ENCODE results near the gene RAB8B.

Gene RAB8B

GRCh38 chr15:63196842-63197241 lies 7.4 kb downstream of the RAB8B start:
- Histone ChIP-seq H3K27ac (ENCODE audit: low read depth, low read length) (no peak overlapping the region), H4K20me1 (ENCODE audit: low read depth, low read length) (peaks cover 10% of the 10 kb centered on the region; the same call in 1 of the 2 replicates), H3K9ac (ENCODE audit: low read length) (no peak overlapping the region), H3K79me2 (ENCODE audit: insufficient read depth, low read length) (peaks cover 96% of the 10 kb centered on the region), H3K4me3 (ENCODE audit: insufficient read depth, low read length, poor library complexity, severe bottlenecking) (no peak overlapping the region), H3K27me3 (ENCODE audit: low read length) (no peaks in the 10 kb centered on the region), H3K9me2 (replicated peaks; ENCODE audit: insufficient read depth, low read length) (no peaks in the 10 kb centered on the region), H3K9me3 (ENCODE audit: insufficient read depth, low read length) (no peaks in the 10 kb centered on the region), H2AFZ (ENCODE audit: low read depth, low read length, severe bottlenecking) (no peak overlapping the region), H3F3A (ENCODE audit: insufficient read depth) (peaks cover 12% of the 10 kb centered on the region), H3K36me3 (ENCODE audit: low read length) (peaks cover 6% of the 10 kb centered on the region; the same call in 1 of the 2 replicates), H3K4me2 (ENCODE audit: low read depth, low read length, poor library complexity, severe bottlenecking) (no peak overlapping the region)
- no peak for TF ChIP-seq EZH2phosphoT487 (conservative IDR thresholded peaks at IDR 0.05; ENCODE audit: low read length)
- TF ChIP-seq CTCF (IDR thresholded peaks at IDR 0.05; ENCODE audit: insufficient read depth, low read length, poor library complexity, severe bottlenecking), result no peak

- no peak overlapping the region for H3K4me2 ChIP-seq (ENCODE audit: low read depth, low read length, poor library complexity, severe bottlenecking)
- no peak overlapping the region for H3K9ac ChIP-seq (ENCODE audit: low read length)
- TF ChIP-seq EZH2phosphoT487 (conservative IDR thresholded peaks at IDR 0.05; ENCODE audit: low read length) (no peak), CTCF (IDR thresholded peaks at IDR 0.05; ENCODE audit: insufficient read depth, low read length, poor library complexity, severe bottlenecking) (no peak)
- no peak overlapping the region for H3K27ac ChIP-seq (ENCODE audit: low read depth, low read length)
- H3K9me3 ChIP-seq (ENCODE audit: insufficient read depth, low read length), result no peaks in the 10 kb centered on the region
- H3K4me3 ChIP-seq (ENCODE audit: insufficient read depth, low read length, poor library complexity, severe bottlenecking), result no peak overlapping the region
- peaks cover 4% of the 10 kb centered on the region for H3F3A ChIP-seq (ENCODE audit: insufficient read depth)
- peaks cover 10% of the 10 kb centered on the region; the same call in 1 of the 2 replicates for H4K20me1 ChIP-seq (ENCODE audit: low read depth, low read length)
- peaks cover 6% of the 10 kb centered on the region; the same call in 1 of the 2 replicates for H3K36me3 ChIP-seq (ENCODE audit: low read length)
- H2AFZ ChIP-seq (ENCODE audit: low read depth, low read length, severe bottlenecking), result no peak overlapping the region
- H3K79me2 ChIP-seq (ENCODE audit: insufficient read depth, low read length), result peaks cover 92% of the 10 kb centered on the region
- H3K9me2 ChIP-seq (replicated peaks; ENCODE audit: insufficient read depth, low read length), result no peaks in the 10 kb centered on the region
- H3K27me3 ChIP-seq (ENCODE audit: low read length), result no peaks in the 10 kb centered on the region
Observed at GRCh38 chr15:63197626-63198025, 8.2 kb downstream of the RAB8B start.

GRCh38 chr15:63198371-63199250 lies 9.2 kb downstream of the RAB8B start:
- Histone ChIP-seq H3K9me3 (ENCODE audit: insufficient read depth, low read length) (no peaks in the 10 kb centered on the region), H3K9me2 (replicated peaks; ENCODE audit: insufficient read depth, low read length) (no peaks in the 10 kb centered on the region), H2AFZ (ENCODE audit: low read depth, low read length, severe bottlenecking) (no peak overlapping the region), H3K9ac (ENCODE audit: low read length) (no peak overlapping the region), H3K27ac (ENCODE audit: low read depth, low read length) (no peak overlapping the region), H3F3A (ENCODE audit: insufficient read depth) (peaks cover 4% of the 10 kb centered on the region; the same call in 1 of the 2 replicates), H3K4me3 (ENCODE audit: insufficient read depth, low read length, poor library complexity, severe bottlenecking) (no peak overlapping the region), H4K20me1 (ENCODE audit: low read depth, low read length) (peaks cover 10% of the 10 kb centered on the region; the same call in 1 of the 2 replicates), H3K36me3 (ENCODE audit: low read length) (peaks cover 6% of the 10 kb centered on the region; the same call in 1 of the 2 replicates), H3K4me2 (ENCODE audit: low read depth, low read length, poor library complexity, severe bottlenecking) (no peak overlapping the region), H3K27me3 (ENCODE audit: low read length) (no peaks in the 10 kb centered on the region), H3K79me2 (ENCODE audit: insufficient read depth, low read length) (peaks cover 92% of the 10 kb centered on the region)
- TF ChIP-seq CTCF (IDR thresholded peaks at IDR 0.05; ENCODE audit: insufficient read depth, low read length, poor library complexity, severe bottlenecking), result no peak
- no peak for TF ChIP-seq EZH2phosphoT487 (conservative IDR thresholded peaks at IDR 0.05; ENCODE audit: low read length)
